Ishikawa (cell line): ENCODE measurements around the gene TRPM3.

Experiments
- CREB1 ChIP-seq: IDR thresholded peaks from 2 replicates; pipeline ENCODE4 v1.6.1; 2012; ENCODE audit warnings: low read depth
- EGR1 ChIP-seq: IDR thresholded peaks from 2 replicates; pipeline ENCODE4 v1.6.1; 2012
- TAF1 ChIP-seq: IDR thresholded peaks from 2 replicates; pipeline ENCODE4 v1.6.1; 2012; ENCODE audit warnings: low read depth, mild to moderate bottlenecking
- TCF12 ChIP-seq: IDR thresholded peaks from 2 replicates; pipeline ENCODE4 v1.6.1; 2012; ENCODE audit warnings: low read depth
- ZBTB7A ChIP-seq: IDR thresholded peaks from 2 replicates; pipeline ENCODE4 v1.6.1; 2012; ENCODE audit warnings: low read depth
- TF ChIP-seq, protein P1 (sequence below): IDR thresholded peaks from 2 replicates; pipeline ENCODE4 v1.6.1; 2012
- TF ChIP-seq, protein P2 (sequence below): IDR thresholded peaks from 2 replicates; pipeline ENCODE4 v1.6.1; 2012; ENCODE audit warnings: low read depth, mild to moderate bottlenecking

DNA sequence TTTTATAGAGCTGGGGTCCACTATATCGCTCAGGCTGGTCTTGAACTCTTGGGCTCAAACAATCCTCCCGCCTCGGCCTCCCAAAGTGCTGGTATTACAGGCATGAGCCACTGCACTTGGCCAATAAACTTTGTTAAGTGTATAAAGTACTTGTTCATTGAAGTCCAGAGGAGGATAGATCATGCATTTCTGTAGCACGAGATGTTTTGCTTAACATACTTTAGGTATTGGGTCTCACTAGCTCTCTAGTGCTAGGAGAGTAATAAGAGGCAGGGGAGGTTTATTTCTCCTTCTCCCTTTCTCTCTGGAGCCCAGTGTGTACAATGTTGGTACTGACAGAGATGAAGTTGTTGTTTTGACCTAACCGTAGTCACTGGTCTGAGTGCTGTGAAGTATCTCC, 581.4 kb downstream of the TRPM3 start:
- TF ChIP-seq ZBTB7A: no peak
- no peak for TF ChIP-seq CREB1
- TF ChIP-seq TAF1: no peak
- TF ChIP-seq, protein P1, sequence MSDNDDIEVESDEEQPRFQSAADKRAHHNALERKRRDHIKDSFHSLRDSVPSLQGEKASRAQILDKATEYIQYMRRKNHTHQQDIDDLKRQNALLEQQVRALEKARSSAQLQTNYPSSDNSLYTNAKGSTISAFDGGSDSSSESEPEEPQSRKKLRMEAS: no peak
- no peak for TF ChIP-seq EGR1
- TF ChIP-seq, protein P2, sequence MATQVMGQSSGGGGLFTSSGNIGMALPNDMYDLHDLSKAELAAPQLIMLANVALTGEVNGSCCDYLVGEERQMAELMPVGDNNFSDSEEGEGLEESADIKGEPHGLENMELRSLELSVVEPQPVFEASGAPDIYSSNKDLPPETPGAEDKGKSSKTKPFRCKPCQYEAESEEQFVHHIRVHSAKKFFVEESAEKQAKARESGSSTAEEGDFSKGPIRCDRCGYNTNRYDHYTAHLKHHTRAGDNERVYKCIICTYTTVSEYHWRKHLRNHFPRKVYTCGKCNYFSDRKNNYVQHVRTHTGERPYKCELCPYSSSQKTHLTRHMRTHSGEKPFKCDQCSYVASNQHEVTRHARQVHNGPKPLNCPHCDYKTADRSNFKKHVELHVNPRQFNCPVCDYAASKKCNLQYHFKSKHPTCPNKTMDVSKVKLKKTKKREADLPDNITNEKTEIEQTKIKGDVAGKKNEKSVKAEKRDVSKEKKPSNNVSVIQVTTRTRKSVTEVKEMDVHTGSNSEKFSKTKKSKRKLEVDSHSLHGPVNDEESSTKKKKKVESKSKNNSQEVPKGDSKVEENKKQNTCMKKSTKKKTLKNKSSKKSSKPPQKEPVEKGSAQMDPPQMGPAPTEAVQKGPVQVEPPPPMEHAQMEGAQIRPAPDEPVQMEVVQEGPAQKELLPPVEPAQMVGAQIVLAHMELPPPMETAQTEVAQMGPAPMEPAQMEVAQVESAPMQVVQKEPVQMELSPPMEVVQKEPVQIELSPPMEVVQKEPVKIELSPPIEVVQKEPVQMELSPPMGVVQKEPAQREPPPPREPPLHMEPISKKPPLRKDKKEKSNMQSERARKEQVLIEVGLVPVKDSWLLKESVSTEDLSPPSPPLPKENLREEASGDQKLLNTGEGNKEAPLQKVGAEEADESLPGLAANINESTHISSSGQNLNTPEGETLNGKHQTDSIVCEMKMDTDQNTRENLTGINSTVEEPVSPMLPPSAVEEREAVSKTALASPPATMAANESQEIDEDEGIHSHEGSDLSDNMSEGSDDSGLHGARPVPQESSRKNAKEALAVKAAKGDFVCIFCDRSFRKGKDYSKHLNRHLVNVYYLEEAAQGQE: no peak
- TF ChIP-seq TCF12: no peak
